ENCODE data around the gene TJP1.

The TJP1 gene

DNA sequence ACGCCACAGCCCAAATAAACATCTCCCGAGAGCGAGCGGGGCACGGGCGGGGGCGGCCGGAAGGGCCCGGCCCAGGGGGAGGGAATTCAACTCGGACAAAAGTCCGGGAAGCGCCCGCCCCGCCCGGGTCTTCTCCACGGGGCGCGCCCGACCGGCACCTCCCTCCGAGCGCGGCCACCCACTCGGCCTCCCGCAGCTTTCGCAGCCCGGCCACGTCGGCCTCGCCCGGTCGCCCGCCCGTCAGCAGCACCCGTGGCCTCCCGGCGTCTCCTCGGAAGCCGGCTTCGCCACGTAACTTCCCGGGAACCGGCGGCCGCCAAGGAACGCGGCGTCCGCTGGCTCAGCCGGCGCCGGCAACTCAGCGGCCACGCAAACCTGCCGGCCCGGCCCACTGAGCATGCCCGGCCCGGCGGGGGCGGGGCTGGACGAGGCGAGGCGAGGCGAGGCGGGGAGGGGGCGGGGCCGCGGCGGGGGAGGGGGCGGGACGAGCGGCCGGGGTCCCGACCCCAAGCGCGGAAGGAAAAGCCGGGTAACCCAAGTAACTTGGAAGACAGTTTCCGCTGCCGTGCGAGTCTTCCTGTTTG is at the start of gene TJP1:
TSS of gene TJP1 (minus strand) at position 369 of the 584 bp plus-strand sequence. CDS start 440 bp downstream, outside the sequence.
- DNase-seq: no peak

DNA sequence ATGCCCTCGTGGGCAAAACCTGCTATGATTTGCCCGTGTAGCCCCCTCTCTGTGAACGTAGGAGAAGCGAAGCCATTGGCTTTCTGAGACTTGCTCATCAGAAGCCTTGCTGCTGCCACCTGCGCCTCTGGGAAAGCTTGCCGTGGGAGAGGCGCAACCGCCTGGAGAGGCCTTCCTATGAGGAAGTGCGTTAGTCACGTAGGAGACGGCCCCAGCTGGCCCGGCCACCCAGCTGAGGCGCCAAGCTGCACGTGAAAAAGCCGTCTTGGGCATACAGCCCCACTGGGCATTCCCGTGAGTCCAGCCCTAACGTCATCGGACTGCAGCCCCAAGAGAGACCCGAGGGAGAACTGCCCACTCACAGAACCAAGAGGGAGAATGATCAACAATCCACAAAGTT is 49.1 kb upstream of the TJP1 start:
- DNase-seq: no peak

DNA sequence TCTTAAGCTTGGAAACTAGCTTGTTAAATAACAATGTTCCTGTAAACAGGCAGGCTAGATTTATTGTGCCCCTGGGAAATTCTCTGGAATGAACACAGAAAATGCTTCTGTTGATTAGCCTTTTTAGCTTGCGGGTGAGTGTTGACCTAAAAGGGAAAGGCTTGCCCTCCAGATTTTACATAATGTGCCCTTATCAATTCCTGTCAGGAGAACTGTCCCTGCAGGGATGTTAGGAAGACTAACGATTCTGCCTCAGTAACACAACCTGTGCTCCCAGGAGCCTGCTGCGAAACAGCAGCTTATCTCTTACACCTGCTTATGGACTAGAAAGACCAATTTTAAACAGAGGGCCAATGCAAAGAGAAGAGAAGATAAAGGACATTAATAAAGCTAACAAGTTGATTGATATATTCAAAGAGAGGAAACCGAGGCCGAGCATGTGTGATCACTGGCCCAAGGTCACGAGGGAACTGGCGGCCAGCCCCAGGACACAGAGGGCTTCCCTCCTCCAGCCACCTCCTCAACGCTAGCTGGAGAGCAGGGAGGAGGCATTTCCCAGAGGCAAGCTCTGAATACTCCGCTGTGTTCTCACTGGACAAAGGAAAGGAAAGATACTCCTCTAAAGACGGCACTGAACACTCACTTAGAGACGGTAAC is 48.4 kb upstream of the TJP1 start:
- no peak for DNase-seq

DNA sequence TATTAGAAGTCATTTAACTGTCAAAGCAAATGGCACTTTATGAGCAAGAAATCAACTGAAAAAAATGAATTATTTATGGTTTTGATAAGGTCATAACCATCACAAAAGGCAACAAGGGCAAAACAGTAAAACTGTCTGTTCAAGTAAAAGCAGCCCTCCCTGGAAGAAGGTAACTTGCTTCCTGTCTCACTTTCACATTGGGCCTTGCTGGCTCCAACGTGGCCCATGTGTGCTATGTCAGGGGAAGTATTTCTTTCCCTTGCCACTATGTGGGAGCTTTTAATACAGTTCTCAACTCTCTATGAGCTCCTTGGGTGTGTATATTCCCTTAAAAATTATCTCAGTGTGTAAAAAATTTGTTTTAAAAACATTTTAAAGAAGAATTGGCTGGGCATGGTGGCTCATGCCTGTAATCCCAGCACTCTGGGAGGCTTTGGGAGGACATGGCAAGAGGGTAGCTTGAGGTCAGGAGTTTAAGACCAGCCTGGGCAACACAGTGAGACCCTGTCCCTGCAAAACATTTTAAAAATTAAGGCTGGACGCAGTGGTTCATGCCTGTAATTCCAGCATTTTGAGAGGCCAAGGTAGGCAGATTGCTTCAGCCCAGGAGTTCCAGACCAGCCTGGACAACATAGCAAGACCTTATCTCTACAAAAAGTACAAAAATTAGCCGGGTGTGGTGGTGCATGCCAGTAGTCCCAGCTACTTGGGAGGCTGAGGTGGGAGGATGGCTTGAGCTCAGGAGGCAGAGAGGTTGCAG is 45.2 kb upstream of the TJP1 start:
- no peak for DNase-seq

DNA sequence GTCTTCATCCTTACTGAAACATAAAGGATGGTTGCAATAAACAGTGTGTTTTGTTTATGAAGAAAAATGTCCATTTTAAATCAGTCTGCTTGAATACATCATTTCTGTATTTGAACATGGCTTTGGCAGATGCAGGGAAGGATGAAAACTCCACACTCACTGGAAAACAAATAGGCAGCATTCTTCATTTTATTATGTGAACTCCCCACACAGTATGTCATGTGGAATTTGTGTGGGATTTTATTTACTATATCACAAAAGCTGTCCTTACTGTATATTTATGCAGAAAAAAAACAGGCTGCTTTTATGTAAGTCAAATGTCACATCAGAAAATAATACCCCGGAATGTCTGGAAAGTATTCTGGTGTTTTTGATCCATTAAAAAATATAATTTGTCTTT is 44.1 kb upstream of the TJP1 start:
- no peak for DNase-seq

DNA sequence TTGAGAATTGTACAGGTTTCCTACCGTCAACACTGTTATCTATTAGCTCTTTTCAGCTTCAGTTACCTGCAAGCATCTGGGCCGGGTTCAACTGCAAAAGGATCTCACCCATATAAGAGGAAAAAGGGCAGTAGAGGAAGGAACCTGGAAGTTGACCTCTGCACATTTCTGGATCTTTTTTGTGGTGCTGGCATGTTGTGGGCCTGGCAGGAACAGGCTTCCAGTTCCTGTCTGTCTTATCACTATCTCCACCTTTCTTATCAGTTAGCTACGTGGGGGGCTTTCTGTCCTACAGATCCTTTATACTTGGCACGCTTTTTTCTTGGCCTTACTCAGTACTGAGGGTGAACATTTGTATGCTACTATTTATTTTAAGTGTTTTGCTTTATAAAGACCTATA is 42.2 kb upstream of the TJP1 start:
- DNase-seq: no peak

DNA sequence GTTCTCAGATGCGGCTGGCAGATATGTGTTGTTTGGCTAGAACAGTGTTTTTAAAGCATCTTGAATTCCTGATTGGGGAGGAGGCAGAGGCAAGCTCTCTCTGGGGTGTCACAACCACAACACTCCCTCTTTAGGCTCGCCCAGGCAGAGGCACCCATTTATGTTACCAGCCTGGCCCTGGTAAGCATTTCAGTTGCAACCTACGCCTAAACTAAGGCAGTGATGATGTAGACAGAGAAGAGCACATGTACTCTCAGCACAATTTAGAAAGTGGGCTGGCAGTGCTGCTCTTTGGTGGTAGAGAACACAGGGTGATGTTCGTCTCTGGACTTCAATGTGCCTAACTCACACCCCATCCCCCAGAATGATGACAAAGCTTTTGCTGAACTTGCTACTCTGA is 41.2 kb upstream of the TJP1 start:
- DNase-seq: no peak

DNA sequence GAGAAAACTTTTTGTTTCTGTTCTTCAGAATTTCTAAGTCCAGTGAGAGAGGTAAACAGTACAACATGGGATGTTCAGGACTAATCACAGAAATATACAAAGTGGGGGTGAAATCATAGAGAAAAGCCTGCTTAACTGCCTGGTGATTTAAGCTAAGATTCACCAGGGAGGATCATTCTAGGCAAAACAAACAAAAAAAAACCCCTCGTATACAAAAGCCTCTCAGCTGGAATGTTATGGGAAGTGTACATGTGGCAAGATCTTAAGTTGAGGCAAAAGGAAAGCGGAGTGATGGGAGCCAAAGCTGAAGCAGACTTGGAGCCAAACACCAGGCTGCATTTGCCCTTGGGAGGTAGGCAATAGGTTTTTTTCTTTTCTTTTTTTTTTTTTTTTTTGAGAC is 40.0 kb upstream of the TJP1 start:
- DNase-seq: no peak

DNA sequence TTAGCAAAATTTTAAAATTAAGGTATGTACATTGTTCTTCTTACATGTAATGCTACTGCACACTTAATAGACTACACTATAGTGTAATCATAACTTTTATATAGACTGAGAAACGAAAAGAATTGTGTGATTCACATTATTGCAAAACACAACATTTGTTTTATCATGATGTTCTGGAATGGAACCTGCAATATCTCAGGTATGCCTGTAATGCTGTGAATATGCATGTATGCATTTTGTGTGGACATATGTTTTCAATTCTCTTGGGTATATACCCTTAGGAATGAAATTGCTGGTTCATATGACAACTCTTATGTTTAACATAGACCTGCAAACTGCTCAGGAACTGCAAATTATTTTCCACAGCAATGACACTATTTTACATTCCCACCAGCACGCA is 38.6 kb upstream of the TJP1 start:
- no peak for DNase-seq

DNA sequence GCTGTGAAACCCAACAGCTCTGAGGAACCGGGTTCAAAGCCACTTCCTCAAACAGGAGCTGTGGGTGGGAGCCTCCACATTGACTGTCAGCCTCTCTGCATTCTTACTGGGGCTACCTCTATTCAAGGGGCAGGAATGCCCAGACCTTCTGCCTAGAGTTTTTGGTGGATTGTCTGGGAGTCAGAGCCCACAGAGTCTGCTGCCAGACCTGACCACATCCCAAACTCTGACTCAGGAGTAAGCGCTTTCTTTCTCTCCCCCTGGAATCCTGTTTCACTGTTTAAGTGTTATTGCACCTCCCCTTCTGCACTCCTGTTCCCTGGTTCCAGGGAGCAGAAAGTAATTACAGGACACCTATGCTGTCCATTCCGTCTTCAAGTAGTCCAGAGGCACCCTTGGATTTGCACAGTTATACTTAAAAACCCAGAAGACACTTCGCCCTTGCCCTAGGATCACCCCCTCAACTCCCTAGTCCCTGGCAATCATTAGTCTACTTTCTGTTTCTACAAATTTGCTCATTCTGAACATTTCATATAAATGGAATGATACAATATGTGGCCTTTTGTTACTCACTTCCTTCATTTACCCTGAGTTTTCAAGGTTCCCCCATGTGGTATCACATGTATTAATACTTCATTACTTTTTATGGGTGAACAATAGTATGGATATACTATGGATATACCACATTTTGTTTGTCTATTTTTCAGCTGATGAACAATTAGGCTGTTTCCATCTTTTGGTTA is 37.9 kb upstream of the TJP1 start:
- DNase-seq: no peak

DNA sequence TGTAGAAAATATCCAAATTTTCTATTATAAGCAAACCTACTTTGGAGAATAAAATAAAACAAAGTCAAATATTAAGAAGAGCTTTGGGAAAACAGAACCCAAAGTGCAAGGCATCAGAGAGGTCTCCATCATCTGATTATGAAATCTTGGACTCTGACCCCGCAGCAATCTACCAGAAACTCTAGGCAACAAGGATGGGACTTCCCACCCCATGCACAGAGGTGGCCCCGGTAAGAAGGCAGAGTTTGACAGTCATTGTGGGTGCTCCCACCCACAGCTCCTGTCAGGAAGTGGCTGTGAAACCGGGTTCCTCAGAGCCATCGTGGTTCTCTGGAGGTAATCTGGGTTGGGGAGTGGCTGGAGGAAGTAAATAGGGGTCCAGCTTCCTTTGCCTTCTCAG is 37.0 kb upstream of the TJP1 start:
- no peak for DNase-seq

DNA sequence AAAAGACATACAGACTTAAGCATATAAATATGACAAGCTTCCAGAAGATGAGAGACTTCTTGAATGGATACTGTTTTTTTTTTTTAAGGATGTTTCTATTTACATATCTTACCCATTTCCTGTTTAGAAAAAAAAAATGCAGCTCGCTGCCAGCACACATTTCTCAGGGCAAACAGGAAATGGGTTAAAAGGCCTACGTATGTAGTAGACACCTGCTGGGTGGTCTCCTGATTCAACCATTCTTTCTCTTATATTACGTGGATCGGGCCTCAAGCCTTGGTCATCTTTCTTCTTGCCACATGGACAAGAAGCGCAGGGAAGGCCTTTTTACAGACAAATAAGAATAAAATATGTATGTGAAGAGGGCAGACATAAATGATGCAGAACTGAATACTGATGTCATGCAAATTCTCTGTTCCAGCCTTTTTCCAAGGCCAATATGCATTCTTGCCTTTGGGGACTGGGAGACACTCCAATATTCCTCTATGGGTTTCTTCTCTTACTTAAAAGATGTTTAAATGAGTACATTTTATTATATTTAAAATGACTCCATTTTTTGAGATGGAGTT is 35.0 kb upstream of the TJP1 start:
- DNase-seq: no peak

DNA sequence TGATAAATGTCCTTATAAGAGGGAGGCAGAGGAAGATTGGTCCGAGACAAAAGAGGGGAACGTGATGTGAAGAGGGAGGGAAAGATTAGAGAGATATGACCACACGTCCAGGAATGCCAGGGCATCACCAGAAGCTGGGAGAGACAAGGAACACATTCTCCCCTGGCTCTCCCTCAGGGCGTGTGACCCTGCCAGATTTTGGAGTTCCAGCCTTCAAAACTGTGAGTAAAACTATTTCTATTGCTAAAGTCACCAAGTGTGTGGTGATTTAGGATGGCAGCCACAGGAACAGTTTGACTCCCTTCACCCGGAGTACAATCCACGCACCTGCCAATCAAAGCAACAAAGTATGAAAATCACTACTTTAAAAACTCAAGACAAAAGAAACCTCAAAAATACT is 32.1 kb upstream of the TJP1 start:
- no peak for DNase-seq

DNA sequence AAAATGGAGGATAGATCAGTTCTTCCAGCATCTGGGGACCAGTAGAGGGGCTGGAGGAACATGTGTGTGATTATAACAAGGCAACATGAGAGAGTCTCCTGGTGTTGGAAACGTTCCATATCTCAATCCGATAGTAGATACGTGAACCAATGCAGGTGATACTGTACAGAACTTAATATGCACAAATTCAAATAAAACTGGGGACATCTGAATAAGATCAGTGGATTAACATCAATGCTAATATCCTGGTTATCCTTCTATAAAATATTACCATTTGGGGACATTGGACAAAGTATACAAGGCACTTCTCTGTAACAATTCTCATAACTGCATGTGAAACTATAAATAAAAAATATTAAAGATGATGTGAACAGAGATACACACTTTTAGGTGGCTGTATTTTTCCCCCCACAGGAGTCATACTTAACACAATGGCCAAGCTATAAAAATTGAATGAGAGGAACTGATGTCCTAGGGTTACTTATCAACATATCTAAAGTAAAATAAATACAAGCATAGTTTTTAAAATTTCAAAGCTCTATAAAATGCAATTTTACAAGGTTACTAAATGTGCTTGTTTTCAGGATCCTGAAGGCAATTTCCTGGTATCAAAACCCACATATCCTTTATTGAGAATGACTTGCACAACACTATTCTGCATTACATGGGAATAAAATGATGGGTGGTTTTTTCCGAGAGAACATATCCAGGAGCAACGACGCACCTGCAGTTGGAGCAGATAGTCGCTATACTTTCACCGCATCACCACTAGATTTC is 31.1 kb upstream of the TJP1 start:
- DNase-seq: no peak

DNA sequence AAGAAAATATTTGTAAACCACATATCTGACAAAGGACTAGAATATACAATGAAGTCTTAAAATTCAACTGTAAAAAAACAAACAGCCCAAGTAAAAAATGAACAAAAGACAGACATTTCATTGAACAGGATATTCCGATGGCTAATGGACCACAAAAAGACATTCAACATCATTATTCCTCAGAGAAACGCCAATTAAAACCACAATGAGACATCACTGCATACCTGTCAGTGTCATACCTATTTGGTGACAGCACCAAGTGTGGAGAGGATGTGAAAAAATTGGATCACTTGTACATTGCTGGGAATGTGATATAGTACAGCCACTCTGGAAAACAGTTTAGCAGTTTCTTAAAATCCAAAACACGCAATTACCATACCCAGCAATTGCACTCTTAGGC is 29.9 kb upstream of the TJP1 start:
- no peak for DNase-seq

DNA sequence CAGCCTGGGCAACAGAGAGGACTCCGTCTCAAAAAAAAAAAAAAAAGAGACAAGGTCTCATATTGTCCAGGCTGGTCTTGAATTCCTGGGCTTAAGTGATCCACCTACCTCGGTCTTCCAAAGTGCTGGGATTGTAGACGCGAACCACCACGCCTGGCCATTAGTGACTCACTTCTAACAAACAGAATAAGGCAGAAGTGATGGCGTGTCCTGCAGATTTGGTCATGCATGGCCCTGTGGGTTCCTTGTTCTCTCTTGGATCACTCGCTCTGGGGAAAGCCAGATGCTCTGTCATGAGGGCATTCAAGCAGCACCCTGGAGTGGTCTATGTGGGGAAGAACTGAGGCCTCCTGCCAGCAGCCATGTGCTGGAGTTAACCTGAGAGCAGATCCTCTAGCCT is 27.4 kb upstream of the TJP1 start:
- DNase-seq: no peak

DNA sequence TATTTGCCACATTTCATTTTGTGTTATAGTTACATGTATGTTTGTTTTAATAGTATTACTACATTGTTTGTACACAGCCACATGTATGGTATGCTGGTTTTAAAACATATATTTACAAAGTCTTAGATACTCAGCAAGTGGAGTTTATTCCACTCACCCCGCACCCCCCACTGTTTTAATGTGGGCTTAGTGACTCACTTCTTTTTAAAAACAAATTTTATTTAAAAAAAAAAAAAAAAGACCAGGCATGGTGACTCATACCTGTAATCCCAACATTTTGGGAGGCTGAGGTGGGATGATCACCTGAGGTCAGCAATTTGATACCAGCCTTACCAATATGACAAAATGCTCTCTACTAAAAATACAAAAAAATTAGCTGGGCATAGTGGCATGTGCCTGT is 26.9 kb upstream of the TJP1 start:
- DNase-seq: no peak

DNA sequence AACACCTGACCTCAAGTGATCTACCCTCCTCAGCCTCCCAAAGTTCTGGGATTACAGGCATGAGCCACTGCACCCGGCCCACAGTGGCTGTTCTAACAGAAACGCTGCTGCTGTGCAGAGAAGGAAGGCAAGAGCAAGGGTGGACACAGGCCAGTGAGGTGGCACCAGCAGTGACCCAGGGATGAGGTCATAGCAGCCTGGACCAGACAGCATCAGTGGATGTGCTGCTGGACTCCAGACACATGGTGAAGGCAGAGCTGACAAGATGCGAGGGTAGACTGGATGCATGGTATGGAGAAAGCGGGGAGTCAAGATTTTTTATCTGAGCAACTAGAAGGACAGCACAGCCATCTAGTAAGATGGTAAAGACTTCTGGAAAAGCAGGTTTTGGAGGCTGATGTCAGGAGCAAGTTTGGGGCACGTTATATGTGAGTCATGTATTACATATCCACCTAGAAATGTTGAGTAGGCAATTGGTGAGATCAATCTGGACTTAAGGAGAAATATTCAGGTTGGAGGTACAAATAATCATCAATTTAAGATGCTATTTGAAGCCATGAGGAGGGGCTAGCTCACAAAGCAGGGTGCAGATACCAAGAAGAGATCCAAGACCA is 22.1 kb upstream of the TJP1 start:
- DNase-seq: no peak

DNA sequence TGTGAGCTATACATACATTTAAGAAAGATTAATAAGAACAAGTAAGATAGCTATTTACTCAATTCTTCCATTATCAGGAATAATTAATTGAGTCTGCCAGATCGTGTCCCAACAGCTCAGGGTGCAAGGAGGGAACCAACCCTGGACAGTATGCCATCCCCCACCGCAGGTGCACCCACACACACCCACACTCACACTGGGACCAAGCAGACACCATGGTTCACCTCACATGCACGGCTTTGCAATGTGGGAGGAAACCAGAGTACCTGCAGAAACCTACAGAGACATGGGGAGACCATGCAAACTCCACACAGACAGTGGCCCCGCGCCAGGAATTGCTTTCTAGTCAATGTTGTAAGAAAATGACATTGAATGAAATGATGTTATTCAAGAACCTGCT is 20.0 kb upstream of the TJP1 start:
- DNase-seq: no peak

DNA sequence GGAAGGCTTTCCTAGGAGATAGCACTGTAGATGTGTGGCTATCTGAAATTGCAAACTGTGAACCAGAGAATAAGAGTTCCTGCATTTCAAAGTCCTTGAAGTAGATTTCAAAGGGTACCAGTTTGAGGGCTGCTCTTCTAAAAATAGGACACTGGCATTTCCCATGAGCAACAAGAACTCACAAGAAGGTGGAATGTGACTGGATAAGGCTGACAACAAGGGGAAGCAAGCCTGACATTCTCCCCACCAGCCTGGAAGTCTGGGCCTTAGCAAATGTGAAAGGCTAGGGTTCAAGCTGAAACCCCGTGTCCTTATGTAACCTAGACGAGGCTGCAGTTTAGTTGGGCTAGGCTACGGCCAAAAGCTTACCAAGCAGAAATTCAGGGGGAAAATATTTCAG is 18.7 kb upstream of the TJP1 start:
- DNase-seq: no peak

DNA sequence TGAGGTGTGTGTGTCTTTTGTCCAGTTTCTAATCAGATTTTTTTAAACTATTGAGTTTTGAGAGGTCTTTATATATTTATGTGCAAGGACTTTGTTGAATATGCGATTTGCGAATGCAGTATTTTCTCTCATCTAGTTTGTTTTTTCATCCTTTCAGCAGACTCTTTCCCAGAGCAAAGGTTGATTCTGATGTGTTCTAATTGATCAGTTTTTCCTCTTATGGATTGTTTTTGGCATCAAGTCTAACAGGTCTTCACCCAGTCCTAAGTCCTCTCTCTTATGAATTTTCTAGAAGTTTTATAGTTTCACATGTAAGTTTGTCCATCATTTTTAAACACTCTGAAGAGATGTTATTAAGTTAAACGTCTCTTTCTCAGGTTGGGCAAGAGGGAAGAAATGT is 17.8 kb upstream of the TJP1 start:
- DNase-seq: no peak

DNA sequence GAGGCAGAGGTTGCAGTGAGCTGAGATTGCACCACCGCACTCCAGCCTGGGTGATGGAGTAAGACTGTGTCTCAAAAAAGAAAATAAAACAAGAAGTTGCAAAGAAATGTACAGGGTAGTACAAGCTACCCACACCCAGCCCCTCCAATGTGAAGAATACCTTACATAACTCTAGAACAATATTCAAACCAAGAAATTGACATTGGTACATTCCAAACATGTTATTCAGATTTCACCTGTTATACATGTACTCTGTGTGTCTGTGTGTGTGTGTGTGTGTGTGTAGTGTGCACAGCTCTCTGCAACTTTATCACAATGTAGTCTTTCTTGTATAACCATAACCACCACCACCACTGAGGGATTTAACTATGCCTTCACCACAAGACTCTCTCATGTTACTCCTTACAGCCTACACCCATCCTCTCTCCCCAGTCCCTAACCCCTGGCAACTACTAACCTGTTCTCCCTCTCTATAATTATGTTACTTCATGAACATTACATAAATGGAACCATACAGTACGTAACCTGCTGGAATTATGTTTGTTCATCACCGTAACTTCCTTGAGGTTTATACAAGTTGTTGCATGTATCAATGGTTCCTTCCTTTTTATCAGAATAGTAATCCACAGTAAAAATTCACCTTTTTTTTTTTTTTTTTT is 16.2 kb upstream of the TJP1 start:
- DNase-seq: no peak

All from CD4-positive, alpha-beta T cell treated with Interleukin-4 for 4 hours (primary cell).